Karpas-422 (cell line): ENCODE data around the gene SEMA6B. TPM values are rescaled to one million over a fixed set of nuclear protein-coding genes. Genes with fewer than 3 reads are reported as not detected.
"Not testable (repeated sequence)": the region's sequence is repeated elsewhere in the genome, so short reads cannot be mapped to it uniquely, and the experiment has no call there.

Experiments
- DNase-seq: peaks from one replicate; pipeline ENCODE4 v3.0.0-alpha.2; 2015
- H2AFZ ChIP-seq: fragments of 200-600 bp; sonication (generic); 2 replicates; pipeline ENCODE4 v1.6.1; 2014; ENCODE audit warnings: antibody characterized with exemption, low read length, mixed read lengths
- H3K27ac ChIP-seq: fragments of 200-600 bp; sonication (generic); 2 replicates; pipeline ENCODE4 v1.5.1; 2014; ENCODE audit warnings: mild to moderate bottlenecking, low read length, moderate library complexity
- H3K27me3 ChIP-seq: fragments of 200-600 bp; sonication (generic); 2 replicates; pipeline ENCODE4 v1.6.1; 2014; ENCODE audit warnings: low read length, mixed read lengths
- H3K36me3 ChIP-seq: fragments of 200-600 bp; sonication (generic); 2 replicates; pipeline ENCODE4 v1.6.1; 2014; ENCODE audit warnings: low read length, mixed read lengths; ENCODE audit not compliant: insufficient read depth
- H3K4me1 ChIP-seq: fragments of 200-600 bp; sonication (generic); 2 replicates; pipeline ENCODE4 v1.6.1; 2014; ENCODE audit warnings: mild to moderate bottlenecking, low read length, mixed read lengths
- H3K4me2 ChIP-seq: fragments of 200-600 bp; sonication (generic); 2 replicates; pipeline ENCODE4 v1.6.1; 2014; ENCODE audit warnings: low read length, low read depth, mild to moderate bottlenecking; ENCODE audit not compliant: poor library complexity, severe bottlenecking
- H3K4me3 ChIP-seq: fragments of 200-600 bp; sonication (generic); 2 replicates; pipeline ENCODE4 v1.5.1; 2014; ENCODE audit warnings: mild to moderate bottlenecking, antibody characterized with exemption, low read length, mixed read lengths
- H3K79me2 ChIP-seq: fragments of 200-600 bp; sonication (generic); 2 replicates; pipeline ENCODE4 v1.6.1; 2014; ENCODE audit warnings: mild to moderate bottlenecking, low read length, mixed read lengths
- H3K9ac ChIP-seq: fragments of 200-600 bp; sonication (generic); 2 replicates; pipeline ENCODE4 v1.6.0; 2014; ENCODE audit warnings: low read length
- H3K9me2 ChIP-seq: fragments of 200-600 bp; sonication (generic), shearing (Covaris generic); replicated peaks from 2 replicates; pipeline ENCODE4 v1.6.0; 2014; ENCODE audit warnings: mild to moderate bottlenecking, low read length, moderate library complexity; ENCODE audit not compliant: insufficient read depth
- H3K9me3 ChIP-seq: fragments of 300-700, 200-600 bp; sonication (generic); 2 replicates; pipeline ENCODE4 v1.6.1; 2014; ENCODE audit warnings: low read length, mixed read lengths
- H4K20me1 ChIP-seq: fragments of 200-600 bp; sonication (generic); 2 replicates; pipeline ENCODE4 v1.6.1; 2014; ENCODE audit warnings: mild to moderate bottlenecking, antibody characterized with exemption, low read length, low read depth; ENCODE audit not compliant: insufficient read depth
- total RNA-seq: library from RNA; depleted of rRNA; stranded (reverse); fragments of >200 nt; shearing (Covaris generic); gene quantifications from 2 replicates; pipeline ENCODE4 v1.2.3, GENCODE V29; 2014; ENCODE audit warnings: low replicate concordance

Gene SEMA6B
- total RNA-seq, 1 experiment from 2014 or later = not detected

GRCh38 chr19:4541806-4542145 lies 17.7 kb downstream of the SEMA6B start:
- H3K27me3 ChIP-seq, H3K79me2 ChIP-seq, H3K27ac ChIP-seq, H3K9me3 ChIP-seq, H4K20me1 ChIP-seq, DNase-seq, H3K36me3 ChIP-seq, H3K4me3 ChIP-seq, H3K9ac ChIP-seq, H3K4me1 ChIP-seq, H3K9me2 ChIP-seq, H3K4me2 ChIP-seq, H2AFZ ChIP-seq: not testable (repeated sequence)

GRCh38 chr19:4541114-4541805 lies 18.2 kb downstream of the SEMA6B start:
- Histone ChIP-seq H3K4me2 (no peak overlapping the region), H3K79me2 (no peaks in the 10 kb centered on the region), H3K4me1 (no peaks in the 10 kb centered on the region)

GRCh38 chr19:4539693-4540581 lies 19.5 kb downstream of the SEMA6B start, which contains the start of gene LRG1:
Gene LRG1, minus strand, starts transcription at chr19:4540036. Its CDS starts 23 bp downstream, at chr19:4540013.
- Histone ChIP-seq H3K36me3 (no peaks in the 10 kb centered on the region), H2AFZ (peak within 1 kb of the TSS; percentile 92), H3K9ac (no peak within 1 kb of the TSS; the same call in 1 of the 2 replicates), H3K9me2 (no peaks in the 10 kb centered on the region), H3K4me3 (no peak within 1 kb of the TSS), H4K20me1 (no peaks in the 10 kb centered on the region), H3K27me3 (0 out of 2 replicates have a peak, but pooled peaks cover 3% of the 10 kb centered on the region), H3K27ac (no peak within 1 kb of the TSS), H3K4me1 (no peaks in the 10 kb centered on the region), H3K4me2 (no peak within 1 kb of the TSS), H3K9me3 (no peaks in the 10 kb centered on the region), H3K79me2 (no peaks in the 10 kb centered on the region)
- DNase-seq = no peak

More at GRCh38 chr19:4541114-4541805, 18.2 kb downstream of the SEMA6B start:
- H4K20me1 ChIP-seq = no peaks in the 10 kb centered on the region
- H2AFZ ChIP-seq = no peak overlapping the region
- H3K27ac ChIP-seq = no peak overlapping the region
- H3K36me3 ChIP-seq = no peaks in the 10 kb centered on the region
- no peak overlapping the region for H3K9ac ChIP-seq
- no peaks in the 10 kb centered on the region for H3K9me3 ChIP-seq
- no peaks in the 10 kb centered on the region for H3K9me2 ChIP-seq
- no peak overlapping the region for H3K4me3 ChIP-seq
- 0 out of 2 replicates have a peak, but pooled peaks cover 3% of the 10 kb centered on the region for H3K27me3 ChIP-seq
- DNase-seq = no peak

GRCh38 chr19:4539169-4539692 lies 20.3 kb downstream of the SEMA6B start:
- H3K27ac ChIP-seq = no peak overlapping the region
- no peaks in the 10 kb centered on the region for H3K79me2 ChIP-seq
- no peaks in the 10 kb centered on the region for H3K36me3 ChIP-seq
- H3K9ac ChIP-seq = no peak overlapping the region
- H3K9me2 ChIP-seq = no peaks in the 10 kb centered on the region
- no peaks in the 10 kb centered on the region for H4K20me1 ChIP-seq
- H3K9me3 ChIP-seq = no peaks in the 10 kb centered on the region
- H3K4me1 ChIP-seq = no peaks in the 10 kb centered on the region
- 0 out of 2 replicates have a peak, but pooled peaks cover 3% of the 10 kb centered on the region for H3K27me3 ChIP-seq
- no peak overlapping the region for H2AFZ ChIP-seq
- DNase-seq = no peak
- H3K4me3 ChIP-seq = no peak overlapping the region
- no peak overlapping the region for H3K4me2 ChIP-seq

- Histone ChIP-seq H3K79me2 (no peaks in the 10 kb centered on the region), H3K4me2 (no peak overlapping the region), H3K36me3 (no peaks in the 10 kb centered on the region), H3K27ac (no peak overlapping the region), H3K27me3 (0 out of 2 replicates have a peak, but pooled peaks cover 3% of the 10 kb centered on the region), H3K9me3 (no peaks in the 10 kb centered on the region), H4K20me1 (no peaks in the 10 kb centered on the region), H3K9me2 (no peaks in the 10 kb centered on the region), H3K4me3 (no peak overlapping the region), H3K4me1 (no peaks in the 10 kb centered on the region), H2AFZ (no peak overlapping the region), H3K9ac (no peak overlapping the region)
- no peak for DNase-seq
Measured at GRCh38 chr19:4538601-4538954, 20.9 kb downstream of the SEMA6B start.

GRCh38 chr19:4537953-4538600 lies 21.4 kb downstream of the SEMA6B start:
- no peak overlapping the region for H3K4me2 ChIP-seq
- no peak for DNase-seq
- no peak overlapping the region for H2AFZ ChIP-seq
- 0 out of 2 replicates have a peak, but pooled peaks cover 3% of the 10 kb centered on the region for H3K27me3 ChIP-seq
- no peaks in the 10 kb centered on the region for H3K79me2 ChIP-seq
- H3K36me3 ChIP-seq = no peaks in the 10 kb centered on the region
- no peaks in the 10 kb centered on the region for H3K9me2 ChIP-seq
- no peaks in the 10 kb centered on the region for H3K9me3 ChIP-seq
- H4K20me1 ChIP-seq = no peaks in the 10 kb centered on the region
- H3K4me1 ChIP-seq = no peaks in the 10 kb centered on the region
- H3K4me3 ChIP-seq = no peak overlapping the region
- no peak overlapping the region for H3K9ac ChIP-seq
- no peak overlapping the region for H3K27ac ChIP-seq

GRCh38 chr19:4536798-4537197 lies 22.7 kb downstream of the SEMA6B start:
- Histone ChIP-seq H3K27me3 (0 out of 2 replicates have a peak, but pooled peaks cover 3% of the 10 kb centered on the region), H3K4me2 (no peak overlapping the region), H3K9me3 (no peaks in the 10 kb centered on the region), H4K20me1 (no peaks in the 10 kb centered on the region), H2AFZ (no peak overlapping the region), H3K9me2 (no peaks in the 10 kb centered on the region), H3K27ac (no peak overlapping the region), H3K36me3 (no peaks in the 10 kb centered on the region), H3K9ac (no peak overlapping the region), H3K79me2 (no peaks in the 10 kb centered on the region), H3K4me1 (no peaks in the 10 kb centered on the region), H3K4me3 (no peak overlapping the region)
- DNase-seq = no peak
